ENCODE measurements around the gene P2RX7.
"Not testable (repeated sequence)": the region's sequence is repeated elsewhere in the genome, so short reads cannot be mapped to it uniquely, and the experiment has no call there.

P2RX7 gene

DNA sequence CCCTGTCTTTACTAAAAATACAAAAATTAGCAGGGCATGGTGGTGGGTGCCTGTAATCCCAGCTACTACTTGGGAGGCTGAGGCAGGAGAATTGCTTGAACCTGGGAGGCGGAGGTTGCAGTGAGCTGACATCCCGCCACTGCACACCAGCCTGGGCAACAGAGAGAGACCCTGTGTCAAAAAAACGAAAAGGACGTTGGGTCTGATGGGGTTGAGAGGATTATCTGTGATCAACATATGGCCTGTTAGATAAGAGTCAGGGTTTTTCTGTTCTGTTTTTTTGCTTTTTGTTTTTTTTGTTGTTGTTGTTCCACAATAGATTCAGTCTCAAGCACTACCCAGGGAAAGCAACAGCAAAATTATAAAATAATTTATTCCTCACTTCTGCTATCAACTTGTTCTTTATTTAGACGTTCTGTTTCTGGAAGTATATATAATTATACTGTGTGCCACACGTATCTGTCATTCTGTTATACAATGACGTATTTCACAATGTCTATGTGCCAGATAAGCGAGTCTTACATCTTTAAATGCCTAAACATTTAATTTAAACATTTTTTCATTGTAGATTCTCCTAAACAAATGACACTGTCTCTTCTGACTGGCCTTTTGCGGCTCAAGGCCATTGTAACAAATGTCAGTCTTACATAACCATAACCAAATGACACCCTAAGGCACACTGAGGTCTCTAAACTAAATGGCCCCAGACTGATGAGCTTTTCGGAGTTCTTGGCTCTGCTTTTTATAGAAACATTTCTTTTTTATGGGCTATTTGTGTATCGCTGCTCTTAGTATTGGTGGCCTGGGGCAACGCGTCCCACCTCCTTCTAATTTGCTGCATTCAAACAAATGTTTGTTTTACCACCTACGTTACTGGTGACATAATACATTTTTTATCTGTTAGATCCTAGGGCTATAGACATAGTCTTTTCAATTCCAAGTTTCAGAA lies 70.0 kb downstream of the P2RX7 start:
- DNase-seq, result no peak

DNA sequence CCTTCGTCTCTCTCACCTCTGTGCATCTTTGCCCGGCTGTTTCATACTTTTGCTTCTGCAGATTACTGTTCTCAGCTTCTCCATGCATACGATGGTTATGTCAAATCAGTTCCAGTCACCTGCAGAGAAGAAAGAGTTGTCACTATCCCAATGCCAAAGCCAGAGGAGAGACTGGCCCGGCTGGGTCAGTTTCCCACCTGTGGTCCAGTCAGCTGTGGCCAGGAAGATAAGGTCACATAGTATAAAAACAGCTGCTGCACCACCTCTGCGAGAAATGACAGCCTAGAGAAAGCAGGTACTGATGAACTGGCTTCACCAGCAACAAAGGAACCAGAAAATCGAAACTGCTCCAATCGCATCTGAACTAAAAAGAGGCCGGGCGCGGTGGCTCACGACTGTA lies 70.8 kb downstream of the P2RX7 start:
- DNase-seq, result no peak

DNA sequence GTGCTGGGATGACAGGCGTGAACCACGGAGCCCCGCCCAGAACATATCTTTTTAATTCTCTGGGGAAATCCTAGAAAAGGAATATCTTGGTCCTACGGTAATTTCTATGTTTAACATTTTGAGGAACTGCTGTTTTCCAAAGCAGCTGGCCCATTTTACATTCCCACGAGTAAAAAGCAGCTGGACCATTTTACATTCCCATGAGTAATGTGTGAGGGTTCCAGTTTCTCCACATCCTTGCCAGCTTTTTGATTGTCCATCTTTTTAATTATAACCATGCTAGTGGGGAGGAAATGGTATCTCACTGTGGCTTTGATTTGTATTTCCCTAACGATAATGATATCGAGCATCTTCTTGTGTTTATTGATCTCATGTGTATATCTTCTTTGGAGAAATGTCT lies 72.8 kb downstream of the P2RX7 start:
- DNase-seq, result no peak

DNA sequence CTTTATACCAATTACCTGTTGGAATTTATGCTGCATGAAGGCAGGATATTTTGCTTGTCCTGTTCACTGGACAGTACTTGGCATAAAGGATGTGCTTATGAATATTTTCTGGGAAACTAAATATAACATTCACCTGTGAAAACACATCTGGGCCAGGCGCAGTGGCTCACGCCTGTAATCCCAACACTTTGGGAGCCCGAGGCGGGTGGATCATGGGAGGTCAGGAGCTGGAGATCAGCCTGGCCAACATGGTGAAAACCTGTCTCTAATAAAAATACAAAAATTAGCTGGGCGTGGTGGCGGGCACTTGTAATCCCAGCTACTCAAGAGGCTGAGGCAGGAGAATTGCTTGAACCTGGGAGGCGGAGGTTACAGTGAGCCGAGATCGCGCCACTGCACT lies 75.9 kb downstream of the P2RX7 start:
- not testable (repeated sequence) for DNase-seq

DNA sequence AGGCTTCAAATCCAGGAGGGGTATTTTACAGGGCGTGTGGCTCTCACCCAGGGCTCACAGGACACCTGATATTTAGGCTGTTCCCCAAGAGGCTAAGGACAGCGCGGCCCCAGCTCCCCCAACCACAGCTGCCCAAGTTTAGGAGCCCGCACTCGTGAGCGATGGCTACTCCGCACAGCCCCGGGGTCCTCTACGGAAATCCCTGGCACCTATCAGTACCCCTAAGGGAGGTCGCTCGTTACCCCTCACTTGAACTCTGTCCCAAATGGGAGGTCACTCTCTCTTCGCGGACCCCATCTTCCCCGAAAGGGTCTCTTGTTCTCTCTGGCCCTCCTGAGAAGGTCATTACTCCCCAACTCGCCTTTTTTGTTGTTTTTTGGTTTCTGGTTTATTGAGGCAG lies 76.5 kb downstream of the P2RX7 start:
- peak in 1 of 56 donors; percentile 19 for DNase-seq

DNA sequence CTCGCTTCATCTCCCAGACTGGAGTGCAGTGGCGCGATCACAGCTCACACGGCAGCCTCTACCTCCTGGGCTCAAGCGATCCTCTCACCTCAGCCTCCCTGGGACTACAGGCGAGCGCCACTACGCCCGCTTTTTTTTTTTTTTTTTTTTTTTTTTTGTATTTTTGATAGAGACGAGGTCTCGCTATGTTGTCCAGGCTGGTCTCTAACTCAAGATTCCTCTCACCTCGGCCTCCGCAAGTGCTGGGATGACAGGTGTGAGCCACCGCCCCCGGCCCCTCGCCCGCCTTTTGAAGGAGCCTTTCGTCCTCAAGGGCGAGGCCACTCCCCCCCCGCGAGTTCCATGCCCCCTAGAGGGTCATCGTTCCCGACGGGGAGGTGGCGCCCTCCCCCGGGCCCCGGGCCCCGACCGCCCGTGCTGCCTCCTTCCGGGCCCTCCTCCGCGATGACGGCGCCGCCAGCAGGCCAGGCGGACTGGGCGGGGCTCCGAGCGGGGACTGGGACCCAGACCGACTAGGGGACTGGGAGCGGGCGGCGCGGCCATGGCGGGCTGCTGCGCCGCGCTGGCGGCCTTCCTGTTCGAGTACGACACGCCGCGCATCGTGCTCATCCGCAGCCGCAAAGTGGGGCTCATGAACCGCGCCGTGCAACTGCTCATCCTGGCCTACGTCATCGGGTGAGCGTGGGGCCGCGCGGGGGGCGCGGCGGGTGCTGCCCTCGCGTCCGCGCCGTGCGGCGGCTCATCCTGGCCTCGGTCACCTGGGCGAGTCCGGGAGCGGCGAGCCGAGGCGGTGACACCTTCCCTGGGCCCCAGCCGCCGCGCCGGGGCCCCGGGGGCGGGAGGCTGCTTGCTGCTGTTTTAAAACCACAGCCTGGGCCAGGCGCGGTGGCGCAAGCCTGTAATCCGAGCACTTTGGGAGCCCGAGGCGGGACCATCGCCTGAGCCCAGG lies 77.2 kb downstream of the P2RX7 start, which contains the start of gene P2RX4:
P2RX4 (plus strand) TSS at position 506 of the 949 bp plus-strand sequence; CDS start at position 542, 36 bp downstream.
- peak in 55 of 56 donors; percentile 21 to 92 (median 76) for DNase-seq

DNA sequence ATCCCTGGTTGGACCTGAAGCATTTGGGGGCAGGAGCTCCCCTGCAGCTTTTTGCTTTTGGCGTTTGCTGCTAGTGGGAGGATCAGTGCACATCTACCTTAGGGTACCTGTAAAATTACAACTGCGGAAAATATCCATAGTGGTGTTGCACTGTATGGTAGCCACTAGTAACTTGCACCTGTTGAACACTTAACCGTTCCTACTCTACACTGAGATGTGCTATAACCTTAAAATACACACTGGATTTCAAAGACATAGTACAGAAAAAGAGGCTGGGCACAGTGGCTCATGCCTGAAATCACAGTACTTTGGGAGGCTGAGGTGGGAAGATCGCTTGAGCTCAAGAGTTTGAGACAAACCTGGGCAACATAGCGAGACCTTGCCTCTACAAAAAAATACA lies 80.2 kb downstream of the P2RX7 start:
- DNase-seq, result no peak

DNA sequence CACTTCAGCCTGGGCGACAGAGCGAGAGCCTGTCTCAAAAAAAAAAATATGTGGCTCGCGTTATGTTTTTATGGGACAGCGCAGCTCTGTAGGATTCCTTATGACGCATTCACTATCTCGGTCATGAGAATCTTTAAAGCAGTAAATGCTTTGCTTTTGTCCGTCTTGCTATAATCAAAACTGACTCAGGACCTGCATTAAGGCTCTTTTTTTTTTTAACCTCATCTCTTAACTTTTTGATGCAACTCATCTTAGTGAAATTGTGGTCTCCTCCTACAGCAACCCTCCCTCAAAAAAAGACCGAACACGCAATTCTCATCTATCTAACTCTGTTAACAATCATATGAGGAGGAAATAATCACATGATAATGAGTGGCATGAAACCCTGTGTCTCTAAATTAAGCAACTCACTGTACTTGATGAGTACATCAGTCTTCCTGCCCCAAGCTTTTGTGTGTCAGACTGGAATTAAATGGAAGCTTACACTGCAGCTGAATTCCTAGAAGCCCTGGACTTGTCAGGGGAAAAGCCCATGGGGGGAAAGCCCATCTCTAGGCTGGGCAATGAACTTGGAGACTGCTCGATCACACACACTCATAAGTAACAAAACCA lies 81.6 kb downstream of the P2RX7 start:
- DNase-seq, result no peak

DNA sequence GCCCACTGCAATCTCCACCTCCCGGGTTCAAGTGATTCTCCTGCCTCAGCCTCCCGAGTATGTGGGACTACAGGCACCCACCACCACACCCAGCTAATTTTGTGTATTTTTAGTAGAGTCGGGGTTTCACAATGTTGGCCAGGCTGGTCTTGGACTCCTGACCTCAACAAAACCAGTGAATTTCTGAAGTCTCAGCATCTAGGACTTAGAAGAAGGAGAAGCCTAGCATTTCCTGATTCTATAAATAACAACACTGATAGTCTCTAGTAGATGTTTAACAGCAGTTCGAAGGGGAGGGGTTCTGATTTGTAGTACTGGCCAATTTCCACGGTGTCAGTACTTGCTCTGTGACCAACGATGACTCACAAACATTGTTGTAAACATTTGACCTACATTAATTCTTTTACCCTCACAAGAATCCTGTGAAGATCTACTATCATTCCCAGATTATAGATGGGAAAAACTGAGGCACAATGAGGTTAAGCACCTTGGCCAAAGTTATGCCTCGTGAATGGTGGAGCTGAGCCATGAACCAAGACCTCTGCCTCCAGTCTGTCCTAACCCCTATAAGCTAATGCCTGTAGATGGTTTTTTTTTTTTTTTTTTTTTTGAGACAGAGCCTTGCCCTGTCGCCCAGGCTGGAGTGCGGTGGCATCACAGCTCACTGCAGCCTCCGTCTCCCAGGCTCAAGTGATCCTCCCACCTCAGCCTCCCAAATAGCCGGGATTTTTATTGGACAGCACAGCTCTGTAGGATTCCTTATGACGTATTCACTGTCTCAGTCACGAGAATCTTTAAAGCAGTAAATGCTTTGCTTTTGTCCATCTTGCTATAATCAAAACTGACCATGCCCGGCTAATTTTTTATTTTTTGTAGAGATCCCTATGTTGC lies 82.4 kb downstream of the P2RX7 start:
- DNase-seq, result peak in 1 of 56 donors; percentile 9

DNA sequence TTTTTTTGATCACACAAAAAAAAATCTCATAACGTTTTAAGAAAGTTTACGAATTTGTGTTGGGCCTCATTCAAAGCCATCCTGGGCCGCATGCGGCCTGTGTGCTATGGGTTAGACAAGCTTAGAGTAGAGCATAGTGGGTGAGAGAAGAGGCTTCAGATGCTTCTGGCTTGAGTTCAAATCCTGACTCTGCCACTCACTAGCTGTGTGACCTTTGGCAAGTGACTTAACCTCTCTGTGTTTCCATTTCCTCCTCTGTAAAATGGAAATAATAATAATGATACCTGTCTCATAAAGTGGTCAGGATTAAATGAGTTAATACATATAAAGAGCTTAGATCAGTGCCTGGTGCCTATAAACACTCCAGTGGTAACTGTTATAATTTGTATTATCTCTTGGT lies 83.4 kb downstream of the P2RX7 start:
- no peak for DNase-seq

DNA sequence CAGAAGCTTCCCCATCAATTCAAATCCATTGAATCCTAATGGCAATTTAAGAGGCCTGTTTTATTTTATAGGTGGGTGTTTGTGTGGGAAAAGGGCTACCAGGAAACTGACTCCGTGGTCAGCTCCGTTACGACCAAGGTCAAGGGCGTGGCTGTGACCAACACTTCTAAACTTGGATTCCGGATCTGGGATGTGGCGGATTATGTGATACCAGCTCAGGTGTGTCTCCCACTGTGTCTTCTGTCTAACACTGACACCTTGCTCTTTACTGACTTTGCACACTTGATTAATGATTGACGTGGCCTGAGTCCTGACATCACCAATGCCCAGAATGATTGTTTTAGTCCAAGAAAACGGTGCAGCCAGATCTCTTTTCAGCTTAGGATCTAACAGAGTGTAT lies 84.4 kb downstream of the P2RX7 start:
- DNase-seq, result no peak

DNA sequence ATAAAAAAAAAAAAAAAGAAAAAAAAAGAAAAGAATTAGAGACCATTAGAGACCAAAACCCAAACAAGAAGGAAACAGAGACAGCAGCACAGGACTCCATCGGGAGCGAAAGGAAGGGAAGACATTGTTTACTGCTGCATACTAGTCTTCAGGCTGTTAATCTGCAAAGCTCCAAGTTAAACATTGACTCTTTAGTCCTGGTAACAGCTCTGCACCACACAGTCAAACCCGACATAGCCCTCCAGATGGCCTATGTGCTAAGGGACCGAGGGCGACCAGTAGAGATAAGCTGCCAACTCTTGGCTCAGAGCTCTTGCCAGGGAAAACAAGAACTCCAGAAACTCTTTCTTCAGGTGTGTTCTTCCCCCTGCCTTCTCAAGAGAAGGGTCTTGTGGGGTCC lies 85.1 kb downstream of the P2RX7 start:
- no peak for DNase-seq

DNA sequence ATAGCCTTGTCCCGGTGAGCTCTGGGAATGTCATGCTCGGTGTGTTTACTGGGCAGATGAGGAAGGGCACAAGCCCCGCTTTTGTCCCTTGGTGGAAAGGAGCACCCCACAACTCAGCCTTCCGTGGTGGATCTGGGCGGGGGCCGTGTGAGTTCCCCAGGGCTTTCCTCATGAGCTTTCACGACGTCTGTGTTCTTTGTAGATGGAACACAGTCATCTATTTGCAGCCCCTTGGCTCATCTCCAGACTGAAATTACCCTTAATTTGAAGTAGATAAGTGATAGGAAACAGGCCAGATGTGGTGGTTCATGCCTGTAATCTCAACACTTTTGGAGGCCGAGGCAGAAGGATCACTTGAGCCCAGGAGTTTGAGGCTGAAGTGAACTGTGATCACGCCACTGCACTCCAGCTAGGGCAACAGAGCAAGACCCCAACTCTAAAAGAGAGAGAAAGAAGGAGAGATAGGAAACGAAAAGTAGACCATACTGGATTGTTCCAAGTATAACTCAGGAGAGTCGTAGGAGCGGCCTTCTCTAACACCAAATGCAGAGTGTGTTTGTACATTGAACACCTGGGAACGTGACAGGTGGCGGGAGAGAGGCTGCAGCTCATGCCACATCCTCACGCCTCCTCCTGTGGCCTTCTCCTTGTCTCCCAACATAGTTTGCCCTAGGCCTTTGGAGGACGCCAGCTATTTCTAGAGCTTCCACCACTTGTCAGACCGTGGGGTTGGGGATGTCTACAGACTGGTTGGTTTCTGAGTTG lies 86.1 kb downstream of the P2RX7 start:
- no peak for DNase-seq

DNA sequence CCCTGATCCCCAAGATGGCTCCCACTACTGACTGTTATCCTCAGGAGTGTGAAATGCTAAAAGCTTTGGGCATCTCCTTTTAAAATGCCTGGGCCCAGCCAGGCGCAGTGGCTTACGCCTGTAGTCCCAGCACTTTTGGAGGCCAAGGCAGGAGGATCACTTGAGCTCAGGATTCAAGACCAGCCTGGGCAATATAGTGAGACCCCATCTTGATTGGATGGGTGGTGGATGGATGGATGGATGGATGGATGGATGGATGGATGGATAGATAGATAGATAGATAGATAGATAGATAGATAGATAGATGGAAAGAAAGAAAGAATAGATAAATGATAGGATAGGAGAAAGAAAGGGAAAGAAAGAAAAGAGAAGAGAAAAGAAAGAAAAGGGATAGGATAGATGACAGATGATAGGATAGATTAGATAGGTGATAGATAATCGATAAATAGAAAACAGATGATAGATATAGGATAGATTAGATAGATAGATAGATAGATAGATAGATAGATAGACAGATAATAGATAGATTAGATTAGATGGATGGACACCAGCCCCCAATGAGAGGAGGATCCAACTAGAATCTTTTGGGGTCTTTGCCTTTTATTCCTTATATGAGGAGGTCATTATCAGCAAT lies 86.8 kb downstream of the P2RX7 start:
- no peak for DNase-seq

DNA sequence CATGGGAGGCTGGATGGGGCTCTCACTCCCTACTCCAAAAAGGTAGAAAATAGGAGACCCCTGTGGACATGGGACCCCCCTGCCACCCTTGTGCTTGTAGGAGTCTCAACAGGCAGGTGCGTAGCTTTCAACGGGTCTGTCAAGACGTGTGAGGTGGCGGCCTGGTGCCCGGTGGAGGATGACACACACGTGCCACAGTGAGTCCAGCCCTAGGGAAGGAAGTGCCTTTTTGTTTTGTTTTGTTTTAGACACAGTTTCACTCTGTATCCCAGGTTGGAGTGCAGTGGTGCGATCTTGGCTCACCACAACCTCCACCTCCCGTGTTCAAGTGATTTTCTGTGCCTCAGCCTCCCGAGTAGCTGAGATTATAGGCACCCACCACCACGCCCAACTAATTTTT lies 90.2 kb downstream of the P2RX7 start:
- DNase-seq, result no peak

DNA sequence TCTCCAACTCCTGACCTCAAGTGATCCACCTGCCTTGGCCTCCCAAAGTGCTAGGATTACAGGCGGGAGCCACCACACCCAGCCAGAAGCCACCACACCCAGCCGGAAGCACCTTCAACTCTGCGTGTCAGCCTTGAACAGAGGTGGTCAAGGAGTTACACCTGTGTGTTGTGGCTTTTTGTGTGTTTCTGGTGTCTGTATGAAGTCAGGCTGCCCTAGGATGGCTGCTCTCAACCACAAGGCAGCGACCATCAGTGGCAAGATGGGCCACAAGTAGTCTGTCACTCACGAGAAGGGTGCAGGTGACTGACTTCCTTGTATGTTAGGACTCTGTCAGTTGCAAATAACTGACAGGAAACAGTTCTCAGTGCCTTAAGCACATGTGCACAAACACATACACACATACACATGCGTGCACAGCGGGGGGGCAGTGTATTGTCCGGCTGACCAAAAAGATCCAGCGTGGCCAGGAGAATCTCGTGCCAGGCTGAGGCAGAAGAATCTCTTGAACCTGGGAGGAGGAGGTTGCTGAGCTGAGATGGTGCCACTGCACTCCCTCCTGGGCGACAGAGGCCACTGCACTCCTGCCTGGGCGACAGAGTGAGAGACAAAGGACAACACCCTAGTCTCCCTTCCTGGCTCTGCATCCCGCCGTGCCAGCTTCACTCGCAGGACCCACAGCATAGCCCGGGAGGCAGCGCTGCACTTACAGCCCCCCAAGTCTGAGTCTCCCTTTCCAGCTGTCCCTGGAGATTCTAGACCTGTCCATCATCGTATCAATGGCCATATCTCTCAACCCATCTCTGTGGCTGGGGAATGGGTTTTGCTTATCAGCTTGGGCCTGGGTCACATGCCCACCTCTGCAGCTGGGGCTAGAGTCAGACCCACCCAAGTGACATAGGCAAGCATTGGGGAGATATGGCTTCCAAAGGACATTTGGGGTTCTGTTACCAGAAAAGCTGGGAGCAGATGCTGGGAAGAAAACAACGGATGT lies 90.9 kb downstream of the P2RX7 start:
- DNase-seq, result no peak

DNA sequence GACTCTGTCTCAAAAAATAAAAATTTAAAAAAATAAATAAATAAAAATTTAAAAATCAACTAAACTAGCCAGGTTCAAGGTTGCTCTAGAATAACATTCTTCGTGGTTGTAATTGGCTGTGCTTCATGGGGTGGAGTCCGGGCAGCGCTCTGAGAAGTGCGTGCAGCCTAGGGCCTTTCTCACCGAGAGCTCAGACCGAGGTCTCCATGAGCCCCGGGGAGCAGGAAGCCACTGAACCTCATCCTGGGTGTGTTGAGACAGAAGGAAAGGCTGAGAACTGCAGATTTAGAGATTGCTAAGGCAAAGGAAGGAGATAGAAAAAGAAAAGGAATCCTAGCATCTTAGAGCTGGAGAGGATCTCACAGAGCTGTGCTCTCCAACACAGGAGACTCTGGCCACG lies 91.9 kb downstream of the P2RX7 start:
- no peak for DNase-seq

DNA sequence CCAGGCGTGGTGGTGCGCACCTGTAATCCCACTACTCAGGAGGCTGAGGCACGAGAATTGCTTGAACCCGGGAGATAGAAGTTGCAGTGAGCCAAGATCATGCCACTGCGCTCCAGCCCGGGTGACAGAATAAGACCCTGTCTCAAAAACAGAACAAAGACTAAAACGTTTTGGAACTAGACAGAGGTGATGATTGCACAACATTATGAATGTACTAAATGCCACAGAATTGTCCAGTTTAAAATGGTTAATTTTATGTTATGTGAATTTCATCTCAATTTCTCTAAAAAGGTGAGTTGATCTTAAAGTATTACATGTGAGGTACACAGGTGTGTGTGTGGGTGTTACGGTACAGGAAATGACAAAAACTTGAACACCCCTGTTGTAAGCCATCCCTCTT lies 93.7 kb downstream of the P2RX7 start:
- no peak for DNase-seq
